GM10248 (cell line): ENCODE data around the gene CYP27C1.
A peak's percentile ranks its signal among the peaks of the same experiment; 100 is the strongest.

Experiments used
- CTCF ChIA-PET: fragments of 300-600 bp; sonication (Branson Sonifier 250); formaldehyde crosslinking; extraction: SDS; loops from one replicate; lab custom pipeline; 2021; ENCODE audit warnings: antibody characterized with exemption; lab: Yijun Ruan, JAX
- POLR2A ChIA-PET: fragments of 350-650 bp; sonication (Branson Sonifier 250); formaldehyde crosslinking; extraction: SDS; loops from one replicate; lab custom pipeline; 2020; ENCODE audit warnings: antibody characterized with exemption; lab: Yijun Ruan, JAX
- DNase-seq: peaks from one replicate; pipeline ENCODE4 v3.0.0; 2012; ENCODE audit errors: extremely low spot score
- TF ChIP-seq, protein P1 (sequence below): IDR thresholded peaks from 2 replicates; pipeline ENCODE4 v1.5.1; 2012; ENCODE audit warnings: mild to moderate bottlenecking, low read depth; ENCODE audit errors: extremely low read depth, missing control alignments, control extremely low read depth

CYP27C1 gene

DNA sequence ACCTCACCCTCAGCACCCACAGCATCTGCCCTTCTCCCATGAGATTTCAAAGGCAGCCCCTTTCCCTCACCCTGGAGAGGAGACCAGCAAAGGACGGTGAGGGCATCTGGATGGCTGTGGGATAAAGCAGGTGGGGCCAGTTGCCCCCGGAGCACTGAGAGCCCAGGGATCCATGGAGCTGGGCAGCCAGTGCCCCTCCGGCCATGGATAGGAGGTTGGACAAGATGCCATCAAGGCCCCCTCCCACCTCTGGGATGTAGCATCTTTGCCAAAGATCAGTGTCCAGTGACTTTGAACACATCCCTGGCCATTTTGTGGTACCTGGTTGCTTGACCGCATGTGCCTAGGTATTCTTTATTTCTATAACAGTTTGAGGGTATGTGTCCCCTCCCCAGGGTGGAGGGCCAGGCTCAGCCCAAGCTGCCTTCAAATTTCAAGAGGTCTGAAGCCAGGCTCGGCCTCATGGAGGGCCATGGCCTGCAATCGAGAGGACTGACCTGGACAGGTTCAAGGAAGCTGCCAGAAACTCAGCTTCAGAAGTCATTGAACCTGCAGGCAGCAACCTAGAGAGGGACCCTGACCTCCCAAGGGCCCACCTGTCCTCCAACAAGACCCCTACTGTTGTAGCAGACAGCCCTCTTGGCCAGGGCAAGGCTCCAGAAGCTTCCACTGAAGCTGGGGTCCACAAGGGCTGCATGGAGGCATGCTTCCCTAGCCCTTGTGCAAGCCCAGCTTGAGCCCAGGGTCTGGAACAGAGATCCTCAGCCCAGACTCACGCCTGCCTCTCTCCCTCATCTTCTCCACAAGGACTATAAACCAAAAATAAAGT is 57.6 kb downstream of the CYP27C1 start:
- TF ChIP-seq, protein P1, sequence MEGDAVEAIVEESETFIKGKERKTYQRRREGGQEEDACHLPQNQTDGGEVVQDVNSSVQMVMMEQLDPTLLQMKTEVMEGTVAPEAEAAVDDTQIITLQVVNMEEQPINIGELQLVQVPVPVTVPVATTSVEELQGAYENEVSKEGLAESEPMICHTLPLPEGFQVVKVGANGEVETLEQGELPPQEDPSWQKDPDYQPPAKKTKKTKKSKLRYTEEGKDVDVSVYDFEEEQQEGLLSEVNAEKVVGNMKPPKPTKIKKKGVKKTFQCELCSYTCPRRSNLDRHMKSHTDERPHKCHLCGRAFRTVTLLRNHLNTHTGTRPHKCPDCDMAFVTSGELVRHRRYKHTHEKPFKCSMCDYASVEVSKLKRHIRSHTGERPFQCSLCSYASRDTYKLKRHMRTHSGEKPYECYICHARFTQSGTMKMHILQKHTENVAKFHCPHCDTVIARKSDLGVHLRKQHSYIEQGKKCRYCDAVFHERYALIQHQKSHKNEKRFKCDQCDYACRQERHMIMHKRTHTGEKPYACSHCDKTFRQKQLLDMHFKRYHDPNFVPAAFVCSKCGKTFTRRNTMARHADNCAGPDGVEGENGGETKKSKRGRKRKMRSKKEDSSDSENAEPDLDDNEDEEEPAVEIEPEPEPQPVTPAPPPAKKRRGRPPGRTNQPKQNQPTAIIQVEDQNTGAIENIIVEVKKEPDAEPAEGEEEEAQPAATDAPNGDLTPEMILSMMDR: no peak
- DNase-seq: no peak
- CTCF ChIA-PET: interaction anchor here (0.8 to 1.5 kb wide), 3 partner anchors 12 to 111 kb away, joined by 3 read pairs; no protein-coding TSS in a partner anchor
- POLR2A ChIA-PET: no interaction called here

- ChIA-PET CTCF (interaction anchor here (0.8 to 1.5 kb wide), 5 partner anchors 13 to 110 kb away, joined by 3 to 4 read pairs (median 3); no protein-coding TSS in a partner anchor), POLR2A (no interaction called here)
- TF ChIP-seq, protein P1: no peak
- no peak for DNase-seq
These were observed 58.6 kb downstream of the CYP27C1 start for GRCh38 chr2:127161176-127162136.

GRCh38 chr2:127160676-127161075 is 59.4 kb downstream of the CYP27C1 start:
- ChIA-PET POLR2A (no interaction called here), CTCF (interaction anchor here (0.9 to 1.5 kb wide), 3 partner anchors 12 to 93 kb away, joined by 3 to 4 read pairs (median 3); no protein-coding TSS in a partner anchor)
- no peak for DNase-seq
- TF ChIP-seq, protein P1: no peak

- no peak for DNase-seq
- ChIA-PET CTCF (no interaction called here), POLR2A (no interaction called here)
These were observed 60.6 kb downstream of the CYP27C1 start for GRCh38 chr2:127159543-127159942.

DNA sequence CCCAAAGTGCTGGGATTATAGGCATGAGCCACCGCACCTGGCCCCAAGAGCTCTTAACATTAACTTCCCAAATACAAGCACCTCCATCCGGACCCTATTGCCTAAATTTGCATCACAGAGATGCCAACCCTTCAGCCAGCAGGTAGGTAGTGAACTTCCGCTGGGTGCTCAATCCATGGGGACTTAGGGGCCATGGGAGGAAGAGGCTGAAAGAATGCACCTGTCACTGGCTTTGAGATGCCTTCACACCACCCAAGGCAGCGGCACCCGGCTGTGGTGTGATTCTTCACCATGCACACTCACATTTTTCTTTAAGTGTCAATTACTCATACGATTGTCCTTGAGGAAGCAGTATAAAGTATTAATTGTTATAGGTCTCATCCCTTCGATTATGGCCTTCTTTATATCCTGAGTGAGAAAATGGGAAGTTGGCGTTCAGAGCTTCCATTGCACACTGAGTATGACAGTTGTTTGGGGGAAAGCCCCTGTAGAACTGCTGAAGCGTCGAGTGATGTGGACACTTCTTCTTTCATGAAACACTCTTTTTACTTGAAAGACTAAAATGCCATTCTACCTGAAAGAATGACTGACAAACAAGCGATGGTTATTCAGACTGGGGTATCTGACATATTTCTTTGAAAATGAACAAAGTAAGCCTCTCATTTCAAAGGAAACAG is 61.3 kb downstream of the CYP27C1 start:
- CTCF ChIA-PET: interaction anchor here (1.2 to 2.0 kb wide), 2 partner anchors 11 to 23 kb away, joined by 4 to 5 read pairs; no protein-coding TSS in a partner anchor
- TF ChIP-seq, protein P1: no peak
- POLR2A ChIA-PET: no interaction called here
- DNase-seq: peak; percentile 57

More at GRCh38 chr2:127159543-127159942, 60.6 kb downstream of the CYP27C1 start:
- TF ChIP-seq, protein P1: no peak
